ENCODE results near the gene KRTAP4-4. TPM values are rescaled to one million over a fixed set of nuclear protein-coding genes. Genes with fewer than 3 reads are reported as not detected.
"Not testable (repeated sequence)": the region's sequence is repeated elsewhere in the genome, so short reads cannot be mapped to it uniquely, and the experiment has no call there.

KRTAP4-4 gene
- total RNA-seq: not detected
- long read RNA-seq: 0 reads

GRCh38 chr17:41160648-41161047, at the start of gene KRTAP4-4:
KRTAP4-4 (minus strand) TSS chr17:41160748; CDS start chr17:41160691, 57 bp downstream.
- ATAC-seq (no peak), DNase-seq (no peak)
- intact Hi-C loops (cut with micrococcal nuclease): no loop called here

DNA sequence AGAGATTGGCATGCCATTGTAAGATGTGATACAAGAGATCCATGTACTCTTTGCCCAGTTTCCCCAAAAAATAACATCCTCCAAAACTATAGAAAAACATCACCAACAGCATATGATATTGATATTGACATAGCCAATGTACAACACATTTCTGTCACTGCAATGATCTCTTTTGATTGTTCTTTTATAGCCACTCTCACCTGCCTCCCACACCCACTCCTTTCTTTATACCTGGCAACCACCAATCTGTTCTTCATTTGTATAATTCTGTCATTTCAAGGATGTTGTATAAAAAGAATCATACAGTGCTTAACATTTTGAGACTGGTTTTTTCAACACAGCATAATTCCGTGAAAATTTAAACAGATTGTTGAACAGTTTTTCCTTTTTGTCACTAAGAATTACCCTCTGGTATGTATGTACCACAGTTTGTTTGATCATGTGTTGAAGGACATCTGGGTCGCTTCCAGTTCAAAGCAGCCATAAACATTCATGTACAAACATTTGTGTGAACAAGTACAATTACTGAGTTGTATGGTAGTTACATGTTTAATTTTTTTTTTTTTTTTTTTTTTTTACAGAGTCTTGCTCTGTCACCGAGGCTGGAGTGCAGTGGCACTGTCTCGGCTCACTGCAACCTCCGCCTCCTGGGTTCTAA, 39.0 kb upstream of the KRTAP4-4 start:
- ATAC-seq (no peak), DNase-seq (no peak)
- intact Hi-C loops (cut with micrococcal nuclease): no loop called here

GRCh38 chr17:41196068-41196467, 35.5 kb upstream of the KRTAP4-4 start:
- intact Hi-C loops (cut with micrococcal nuclease): no loop called here
- ATAC-seq: no peak
- no peak for DNase-seq

- intact Hi-C loops (cut with micrococcal nuclease): no loop called here
- no peak for ATAC-seq
- no peak for DNase-seq
Measured at GRCh38 chr17:41190328-41190727, 29.8 kb upstream of the KRTAP4-4 start.

DNA sequence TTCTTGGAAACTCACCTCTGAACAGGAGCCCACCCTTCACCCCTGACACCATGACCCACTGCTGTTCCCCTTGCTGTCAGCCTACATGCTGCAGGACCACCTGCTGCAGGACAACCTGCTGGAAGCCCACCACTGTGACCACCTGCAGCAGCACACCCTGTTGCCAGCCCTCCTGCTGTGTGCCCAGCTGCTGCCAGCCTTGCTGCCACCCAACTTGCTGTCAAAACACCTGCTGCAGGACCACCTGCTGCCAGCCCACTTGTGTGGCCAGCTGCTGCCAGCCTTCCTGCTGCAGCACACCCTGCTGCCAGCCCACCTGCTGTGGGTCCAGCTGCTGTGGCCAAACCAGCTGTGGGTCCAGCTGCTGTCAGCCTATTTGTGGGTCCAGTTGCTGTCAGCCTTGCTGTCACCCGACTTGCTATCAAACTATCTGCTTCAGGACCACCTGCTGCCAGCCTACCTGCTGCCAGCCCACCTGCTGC, 29.3 kb upstream of the KRTAP4-4 start, which contains the start of gene KRTAP9-1:
Gene KRTAP9-1, plus strand, starts transcription at position 51 of the 482 bp plus-strand sequence. Its CDS starts 0 bp downstream, at position 51.
- DNase-seq; ATAC-seq; intact Hi-C loops (cut with micrococcal nuclease): not testable (repeated sequence)

DNA sequence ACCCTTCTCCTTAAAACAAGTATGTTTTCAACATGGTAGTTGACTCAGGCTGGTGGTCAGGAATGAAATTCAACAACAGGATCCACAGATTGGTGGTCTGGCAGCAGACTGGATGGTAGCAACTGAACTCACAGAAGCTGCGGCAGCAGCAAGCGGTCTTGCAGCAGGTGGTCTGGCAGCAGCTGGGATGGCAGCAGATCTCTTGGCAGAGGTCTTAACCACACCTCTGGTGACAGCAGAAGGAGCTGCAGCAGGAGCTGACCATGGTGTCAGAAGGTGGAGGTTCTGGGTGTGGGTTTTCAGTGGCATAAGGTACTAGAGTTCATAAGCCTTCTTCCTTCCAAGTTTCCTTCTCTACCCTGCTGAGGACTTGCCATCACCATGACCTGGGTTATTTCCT, 26.3 kb upstream of the KRTAP4-4 start:
- ATAC-seq (no peak), DNase-seq (no peak)

GRCh38 chr17:41185001-41185400, 24.5 kb upstream of the KRTAP4-4 start:
- DNase-seq (no peak), ATAC-seq (no peak)
- intact Hi-C loops (cut with micrococcal nuclease): no loop called here

More for the DNA sequence above, 26.3 kb upstream of the KRTAP4-4 start:
- intact Hi-C loops (cut with micrococcal nuclease): no loop called here

- intact Hi-C loops (cut with micrococcal nuclease): no loop called here
- ATAC-seq: no peak
- DNase-seq: no peak
Measured at GRCh38 chr17:41184480-41184961, 24.0 kb upstream of the KRTAP4-4 start, which contains the start of gene KRTAP4-1. KRTAP4-1 (minus strand) TSS chr17:41184911; CDS start chr17:41184854, 57 bp downstream.

DNA sequence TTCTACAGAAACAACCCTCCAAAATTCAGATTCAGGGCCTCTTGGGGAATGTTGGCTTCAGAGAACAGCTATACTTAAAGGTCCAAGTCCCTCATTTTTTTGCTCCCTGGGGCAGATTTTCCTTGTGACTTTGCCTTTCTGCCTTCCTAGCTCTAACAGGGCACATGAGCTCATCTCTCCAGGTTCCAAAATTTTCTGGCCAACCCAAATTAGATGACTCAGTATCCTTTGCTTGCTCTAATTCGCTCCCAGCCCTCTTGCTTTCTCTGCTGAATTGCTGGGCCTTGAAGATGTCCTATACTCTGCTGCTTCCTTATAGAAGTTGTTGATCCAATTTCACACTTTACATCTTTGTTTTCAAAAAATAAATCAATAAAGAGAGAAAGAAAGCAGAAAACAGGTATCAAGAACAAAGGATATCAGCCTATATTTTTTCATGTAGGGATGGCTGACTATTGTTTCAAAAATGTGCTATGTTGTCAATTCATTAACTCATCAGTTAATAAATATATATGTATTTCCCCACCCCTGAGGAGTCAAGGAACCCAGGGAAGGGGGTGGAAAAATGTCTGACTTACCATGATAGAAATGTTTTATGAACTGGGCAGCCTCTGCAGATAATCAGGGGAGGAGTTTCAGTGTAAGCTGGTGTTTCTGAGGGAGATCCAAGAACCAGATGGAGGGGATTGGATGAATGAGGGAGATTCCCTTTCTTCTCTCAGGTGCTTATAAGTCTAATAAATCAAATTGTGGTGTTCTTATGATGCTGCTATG, 18.5 kb upstream of the KRTAP4-4 start:
- intact Hi-C loops (cut with micrococcal nuclease): no loop called here
- ATAC-seq: no peak

DNA sequence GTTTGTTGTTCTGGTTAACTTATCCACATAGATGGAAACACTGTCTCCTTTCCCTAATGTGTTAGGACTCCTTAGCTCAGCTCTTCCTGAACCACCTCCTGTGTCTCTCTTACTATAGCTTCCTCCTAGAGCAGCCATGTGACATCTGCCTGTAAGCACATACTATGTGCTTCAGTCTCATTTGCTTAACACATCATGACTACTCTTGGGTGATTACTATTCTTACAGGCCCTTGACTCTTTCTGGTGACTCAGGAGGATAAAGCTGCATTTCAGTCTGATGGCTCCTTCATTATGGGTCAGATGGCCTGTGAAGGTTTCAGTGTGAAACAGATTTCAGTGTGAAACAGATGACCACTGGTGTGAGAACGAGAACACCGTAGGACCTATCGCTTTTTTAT, 17.8 kb upstream of the KRTAP4-4 start:
- intact Hi-C loops (cut with micrococcal nuclease): no loop called here
- DNase-seq (no peak), ATAC-seq (no peak)

More for the DNA sequence above, 18.5 kb upstream of the KRTAP4-4 start:
- DNase-seq: no peak

DNA sequence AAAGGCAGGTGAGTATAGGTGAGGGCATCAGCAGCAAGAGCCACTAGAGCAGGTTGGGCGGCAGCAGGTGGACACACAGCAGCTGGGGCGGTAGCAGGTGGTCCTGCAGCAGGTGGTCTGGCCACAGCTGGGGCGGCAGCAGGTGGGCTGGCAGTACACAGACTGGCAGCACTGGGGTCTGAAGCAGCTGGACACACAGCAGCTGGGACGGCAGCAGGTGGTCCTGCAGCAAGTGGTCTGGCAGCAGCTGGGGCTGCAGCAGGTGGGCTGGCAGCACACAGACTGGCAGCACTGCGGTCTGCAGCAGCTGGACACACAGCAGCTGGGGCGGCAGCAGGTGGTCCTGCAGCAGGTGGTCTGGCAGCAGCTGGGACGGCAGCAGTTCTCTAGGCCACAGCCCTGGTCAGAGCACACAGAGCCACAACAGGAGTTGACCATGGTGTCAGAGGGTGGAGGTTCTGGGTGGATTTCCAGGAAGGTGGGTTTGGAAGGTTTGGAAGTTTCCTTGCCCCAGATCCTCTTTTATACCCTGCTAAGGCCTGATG, 17.3 kb upstream of the KRTAP4-4 start, which contains the start of gene KRTAP4-2:
Gene KRTAP4-2, minus strand, starts transcription at position 495 of the 545 bp plus-strand sequence. Its CDS starts 57 bp downstream, at position 438.
- DNase-seq (no peak), ATAC-seq (no peak)
- intact Hi-C loops (cut with micrococcal nuclease): no loop called here

DNA sequence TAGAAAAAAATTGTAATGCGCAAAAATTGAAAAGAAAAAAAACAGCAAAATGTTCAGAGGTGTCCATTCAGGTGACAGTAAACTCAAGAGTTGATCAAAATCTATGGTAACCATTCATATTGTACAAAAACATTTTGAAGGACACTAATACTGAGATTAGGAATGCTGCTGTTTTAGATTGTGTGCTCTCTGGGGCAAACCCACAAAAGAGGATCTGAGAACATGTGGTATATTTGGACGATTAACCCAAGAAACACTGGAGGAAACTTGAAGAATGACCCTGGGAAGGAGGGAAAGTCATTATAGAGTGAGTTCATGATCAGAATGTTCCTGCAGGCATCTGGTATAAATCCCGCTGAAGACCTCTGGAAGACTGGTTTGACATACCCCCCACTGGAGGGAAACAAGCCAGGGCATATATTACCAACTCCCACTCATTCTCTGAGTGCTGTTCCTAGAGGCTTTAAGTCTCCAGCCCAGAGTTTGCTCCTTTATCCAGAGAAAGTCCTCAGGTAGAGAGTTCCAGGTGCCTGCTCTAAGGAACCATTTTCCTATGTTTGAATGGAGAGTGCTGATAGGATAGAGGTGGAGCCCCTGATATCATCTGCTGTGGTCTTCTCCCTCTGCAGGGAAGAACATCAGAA, 16.3 kb upstream of the KRTAP4-4 start:
- no peak for DNase-seq
- intact Hi-C loops (cut with micrococcal nuclease): no loop called here
- no peak for ATAC-seq

DNA sequence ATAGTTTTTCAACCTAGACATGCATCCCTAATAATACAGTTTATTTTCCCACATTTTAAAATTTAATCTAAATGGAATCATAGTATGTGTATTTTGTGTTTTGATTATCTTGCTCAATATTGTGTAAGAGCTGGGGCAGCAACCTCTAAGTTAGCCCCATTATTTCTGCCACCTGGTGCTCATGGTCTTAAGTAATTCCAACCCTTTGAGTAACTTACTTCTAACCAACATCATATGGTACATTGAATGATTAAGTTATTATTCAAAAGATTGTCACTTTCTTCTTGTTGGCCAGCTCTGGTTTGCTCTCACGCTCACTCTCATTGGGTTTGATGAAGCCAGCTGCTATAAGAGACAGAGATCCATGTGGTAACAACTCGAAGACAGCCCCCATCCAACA, 11.3 kb upstream of the KRTAP4-4 start:
- intact Hi-C loops (cut with micrococcal nuclease): no loop called here
- DNase-seq (no peak), ATAC-seq (no peak)

DNA sequence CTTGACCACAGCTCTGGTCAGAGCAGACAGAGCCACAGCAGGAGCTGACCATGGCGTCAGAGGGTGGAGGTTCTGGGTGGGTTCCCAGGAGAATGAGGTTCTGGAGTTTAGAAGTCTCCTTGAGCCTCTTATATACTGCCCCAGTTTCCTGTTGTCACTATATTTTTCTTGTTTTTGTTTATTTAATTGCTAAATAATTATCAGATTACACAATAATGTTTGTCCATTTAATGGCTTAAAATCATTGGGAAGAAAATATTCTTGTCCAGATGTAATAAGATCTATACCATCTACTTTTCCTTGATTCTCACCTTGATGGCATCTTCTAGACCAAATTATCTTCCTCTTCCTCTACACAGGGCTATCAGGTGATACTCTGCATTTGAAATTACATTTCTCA, 7.6 kb upstream of the KRTAP4-4 start, which contains the start of gene KRTAP4-3:
Gene KRTAP4-3, minus strand, starts transcription at position 101 of the 400 bp plus-strand sequence. Its CDS starts 49 bp downstream, at position 52.
- no peak for DNase-seq
- intact Hi-C loops (cut with micrococcal nuclease): no loop called here

DNA sequence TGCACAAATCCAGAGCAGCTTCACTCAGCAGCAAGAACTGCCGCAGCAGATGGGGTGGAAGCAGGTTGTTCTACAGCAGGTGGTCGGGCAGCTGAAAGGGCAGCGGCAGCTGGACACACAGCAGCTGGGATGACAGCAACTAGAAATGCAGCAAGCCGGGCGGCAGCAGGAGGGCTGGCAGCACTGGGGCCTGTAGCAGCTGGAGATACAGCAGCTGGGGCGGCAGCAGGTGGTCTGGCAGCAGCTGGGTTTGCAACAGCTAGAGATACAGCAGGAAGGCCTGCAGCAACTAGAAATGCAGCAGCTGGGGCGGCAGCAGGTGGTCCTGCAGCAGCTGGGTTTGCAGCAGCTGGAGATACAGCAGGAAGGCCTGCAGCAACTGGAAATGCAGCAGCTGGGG, 7.0 kb upstream of the KRTAP4-4 start:
- intact Hi-C loops (cut with micrococcal nuclease): no loop called here
- ATAC-seq (no peak), DNase-seq (no peak)

More for the DNA sequence above, 7.6 kb upstream of the KRTAP4-4 start, which contains the start of gene KRTAP4-3:
- ATAC-seq: no peak

DNA sequence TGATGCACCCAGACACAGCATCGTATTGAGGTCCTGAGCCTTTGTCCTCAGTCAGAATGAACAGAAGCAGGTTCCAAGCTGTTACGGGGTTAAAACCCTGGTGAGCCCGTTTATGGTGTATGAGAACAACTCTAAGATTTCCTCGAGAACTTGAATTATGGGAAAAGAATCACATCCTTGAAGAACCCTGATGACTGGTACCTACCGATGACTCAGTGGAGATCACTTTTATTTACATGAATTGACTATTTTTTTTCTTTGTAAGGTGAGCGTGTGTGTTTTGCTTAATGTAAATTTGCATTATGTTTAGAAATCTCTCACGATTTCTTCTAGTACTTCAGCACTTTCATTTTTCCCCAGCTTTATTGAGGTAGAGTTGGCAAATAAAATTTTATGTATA, 3.3 kb upstream of the KRTAP4-4 start:
- ATAC-seq (no peak), DNase-seq (no peak)
- intact Hi-C loops (cut with micrococcal nuclease): no loop called here

DNA sequence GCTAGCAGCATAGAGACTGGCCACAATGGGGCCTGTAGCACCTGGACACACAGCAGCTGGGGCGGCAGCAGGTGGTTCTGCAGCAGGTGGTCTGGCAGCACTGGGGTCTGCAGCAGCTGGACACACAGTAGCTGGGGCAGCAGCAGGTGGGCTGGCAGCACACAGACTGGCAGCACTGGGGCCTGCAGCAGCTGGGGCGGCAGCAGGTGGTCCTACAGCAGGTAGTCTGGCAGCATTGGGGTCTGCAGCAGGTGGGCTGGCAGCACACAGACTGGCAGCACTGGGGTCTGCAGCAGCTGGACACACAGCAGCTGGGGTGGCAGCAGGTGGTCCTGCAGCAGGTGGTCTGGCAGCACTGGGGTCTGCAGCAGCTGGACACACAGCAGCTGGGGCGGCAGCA, 358 bp downstream of the KRTAP4-4 start:
- ATAC-seq; intact Hi-C loops (cut with micrococcal nuclease); DNase-seq: not testable (repeated sequence)

GRCh38 chr17:41153856-41154255, 6.7 kb downstream of the KRTAP4-4 start:
- DNase-seq: no peak
- no peak for ATAC-seq

DNA sequence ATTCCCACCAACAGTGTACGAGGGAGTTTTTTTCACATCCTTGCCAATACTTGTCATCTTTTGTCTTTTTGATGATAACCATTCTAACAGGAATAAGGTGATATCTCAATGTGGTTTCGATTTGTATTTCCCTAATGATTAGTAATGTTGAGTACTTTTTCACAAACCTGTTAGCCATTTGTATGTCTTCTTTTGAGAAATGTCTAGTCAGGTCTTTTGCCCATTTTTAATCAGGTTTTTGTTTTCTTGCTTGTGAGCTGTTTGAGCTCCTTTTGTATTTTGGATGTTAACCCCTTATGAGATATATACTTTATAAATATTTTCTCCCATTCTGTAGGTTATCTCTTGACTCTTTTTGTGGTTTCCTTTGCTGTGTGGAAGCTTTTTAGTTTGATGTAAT, 9.0 kb downstream of the KRTAP4-4 start:
- intact Hi-C loops (cut with micrococcal nuclease): no loop called here
- ATAC-seq (no peak), DNase-seq (no peak)

More at GRCh38 chr17:41153856-41154255, 6.7 kb downstream of the KRTAP4-4 start:
- intact Hi-C loops (cut with micrococcal nuclease): no loop called here

Measured in left ventricle myocardium superior (tissue), 1 donor.